Right lobe of liver (tissue), 6 donors: Measurements from ENCODE around the gene LHB. TPM values are rescaled to one million over a fixed set of nuclear protein-coding genes. Genes with fewer than 3 reads are reported as not detected.
A peak's percentile ranks its signal among the peaks of the same experiment; 100 is the strongest.

Source experiments
- ATAC-seq, 4 donors: fragments of 200-7000 bp; cut with Tn5 transposase; one replicate each; pipeline ENCODE4 v1.9.1; 2020; ENCODE audit warnings: mild to moderate bottlenecking in 4 of 4, moderate library complexity in 4 of 4
- DNase-seq, 3 donors: peaks; one replicate each; pipeline ENCODE4 v3.0.0-alpha.2; 2020
- H3K27ac ChIP-seq, 3 donors: fragments of 200-600 bp; one replicate each; pipeline ENCODE4 v1.8.0; 2022
- H3K27me3 ChIP-seq, 2 donors: fragments of 200-600 bp; one replicate each; pipeline ENCODE4 v1.8.0; 2022
- H3K36me3 ChIP-seq, 4 donors: fragments of 200-600 bp; sonication (generic) in 1 of 4; one replicate each; pipeline versions ENCODE4 v1.5.1 to v1.8.0; 2017 to 2022; ENCODE audit warnings: control low read depth in 1 of 4
- H3K4me1 ChIP-seq, 4 donors: fragments of 200-600 bp; sonication (generic) in 1 of 4; one replicate each; pipeline versions ENCODE4 v1.5.1 to v1.8.0; 2017 to 2022; ENCODE audit warnings: control low read depth in 1 of 4
- H3K4me3 ChIP-seq, 3 donors: fragments of 200-600 bp; one replicate each; pipeline ENCODE4 v1.8.0; 2022
- H3K9me3 ChIP-seq, 4 donors: fragments of 200-600 bp; sonication (generic) in 1 of 4; one replicate each; pipeline versions ENCODE4 v1.5.1 to v1.8.0; 2017 to 2022; ENCODE audit warnings: control low read depth in 1 of 4
- CTCF ChIP-seq, 4 donors: fragments of 200-600 bp in 3 of 4; fragments of 450-650 bp in 1 of 4; IDR thresholded peaks; one replicate each; pipeline versions ENCODE4 v1.5.1 to v1.8.0; 2016 to 2022; ENCODE audit warnings: antibody characterized with exemption in 4 of 4, mild to moderate bottlenecking in 2 of 4
- POLR2A ChIP-seq: fragments of 450-650 bp; IDR thresholded peaks from one replicate; pipeline ENCODE4 v1.6.1; 2017; ENCODE audit warnings: antibody characterized with exemption, mild to moderate bottlenecking
- WGBS: methylation state at CpG from one replicate; pipeline ENCODE4 v1.1.6; 2018; ENCODE audit warnings: low coverage, low lambda C conversion rate; ENCODE audit not compliant: insufficient coverage; ENCODE audit errors: missing lambda C conversion rate; 5-methylcytosine and 5-hydroxymethylcytosine counted together
- intact Hi-C, 2 donors: fragments of 100-400 bp; cut with DNase I; formaldehyde crosslinking; loops; one replicate each; pipeline versions ENCODE4 v1.11.2 to v1.14.1; 2022
- microRNA-seq, 2 donors: library from miRNA; unstranded; fragments of <30 nt; microRNA quantifications; one replicate each; pipeline ENCODE4, GENCODE V29; 2019 to 2020
- small RNA-seq, 2 experiments: library from RNA; depleted of rRNA; stranded (forward); fragments of <200 nt; gene quantifications; one replicate each; pipeline ENCODE3, GENCODE V24; 2016
- total RNA-seq, 6 experiments: library from RNA; depleted of rRNA in 2 of 6; stranded (reverse); fragments of >200 nt in 2 of 6; fragmentation: NEBNext Ultra II Directional in 3 of 6; extraction: Animal tissue kit (Norgen Biotek cat#: 25700) in 3 of 6; gene quantifications; one replicate each; pipeline versions ENCODE4 v1.1.0 to v1.2.4, GENCODE V29; 2016 to 2023
- donor health status: DM: no; HTN: yes; CAD: no.
- donor health status: DM: no; HTN: no; CAD: no.
- donor health status: DM: no; HTN: no; CAD: no.
- donor health status: DM: no; HTN: yes; CAD: no.
- donor health status: DM: no; HTN: yes; CAD: no.

LHB gene
- total RNA-seq, 6 experiments from 2014 or later, result not detected

GRCh38 chr19:48966541-48967345, 50.1 kb downstream of the LHB start:
- Histone ChIP-seq H3K27ac (peak overlapping the region; percentile 93 to 99 (median 97)), H3K36me3 (peaks cover 0 to 26% (median 1%) of the 10 kb centered on the region in 4 donors), H3K4me1 (peaks cover 0 to 16% (median 0%) of the 10 kb centered on the region in 4 donors), H3K9me3 (no peaks in the 10 kb centered on the region), H3K4me3 (peak overlapping the region; percentile 84 to 97 (median 87)), H3K27me3 (no peaks in the 10 kb centered on the region)
- 20% methylated on average over 5 of the region's 10 CpGs for WGBS
- ATAC-seq (peak in 1 of 4 donors; percentile 0), DNase-seq (peak in 1 of 3 donors; percentile 50)
- TF ChIP-seq POLR2A (peak; percentile 16), CTCF (IDR thresholded peaks at IDR 0.05) (no peak)
- intact Hi-C loops, result loop anchor here in 1 of 2 donors (10.0 kb wide), 1 partner anchor 62 kb away; the partner anchor contains the start of gene NUCB1

Small RNA genes lying within 50 kb of the gene (microRNA-seq; reads per million reads assigned to microRNA genes)
- 0 reads per million in 2 donors for gene MIR6798

Small RNA genes lying within 50 kb of the gene (small RNA-seq; reads per million reads assigned to genes)
- 0 to 0.10 reads per million in 2 experiments for gene MIR6798

Other genes starting within 250 kb of the LHB start
- 10 to 100 TPM in 4 of 6 experiments, 1 to 10 TPM in 2; 8.9 to 48.3 (median 12.5) TPM for gene BCAT2, start 206.1 kb downstream of the LHB start, total RNA-seq
- 10 to 100 TPM in 4 of 6 experiments, 1 to 10 TPM in 2; 3.5 to 78.0 (median 15.7) TPM for gene HSD17B14, start 180.6 kb downstream of the LHB start, total RNA-seq
- 10 to 100 TPM in 4 of 6 experiments, 1 to 10 TPM in 2; 5.7 to 25.6 (median 12.0) TPM for gene PLEKHA4, start 148.5 kb downstream of the LHB start, total RNA-seq
- gene PPP1R15A, start 144.7 kb downstream of the LHB start, total RNA-seq, result 10 to 100 TPM in 4 of 6 experiments, 1 to 10 TPM in 2; 4.5 to 25.6 (median 12.2) TPM
- not detected for gene TULP2, start 118.3 kb downstream of the LHB start, total RNA-seq
- gene NUCB1, start 116.8 kb downstream of the LHB start, total RNA-seq, result 100 to 1,000 TPM; 306 to 376 (median 349) TPM
- gene DHDH, start 83.4 kb downstream of the LHB start, total RNA-seq, result under 1 TPM in 1 of 6 experiments, not detected in 5; 0.29 TPM
- 10 to 100 TPM; 15.9 to 54.1 (median 30.8) TPM for gene BAX, start 62.2 kb downstream of the LHB start, total RNA-seq
- gene FTL, start 51.8 kb downstream of the LHB start, total RNA-seq, result over 10,000 TPM in 3 of 6 experiments, 1,000 to 10,000 TPM in 3; 5,005 to 19,229 (median 10,447) TPM
- 10 to 100 TPM in 2 of 6 experiments, 1 to 10 TPM in 4; 4.7 to 12.5 (median 8.9) TPM for gene GYS1, start 23.8 kb downstream of the LHB start, total RNA-seq
- gene RUVBL2, start 23.2 kb downstream of the LHB start, total RNA-seq, result 10 to 100 TPM; 22.8 to 66.7 (median 32.3) TPM
- not detected for gene CGB3, start 7.2 kb upstream of the LHB start, total RNA-seq
- not detected for gene CGB2, start 14.8 kb upstream of the LHB start, total RNA-seq
- not detected for gene CGB1, start 19.8 kb upstream of the LHB start, total RNA-seq
- gene CGB5, start 26.8 kb upstream of the LHB start, total RNA-seq, result not detected
- gene CGB8, start 32.0 kb upstream of the LHB start, total RNA-seq, result not detected
- gene CGB7, start 40.7 kb upstream of the LHB start, total RNA-seq, result not detected
- not detected for gene NTF4, start 47.7 kb upstream of the LHB start, total RNA-seq
- gene KCNA7, start 55.6 kb upstream of the LHB start, total RNA-seq, result not detected
- 100 to 1,000 TPM in 5 of 6 experiments, 10 to 100 TPM in 1; 80.8 to 187 (median 123) TPM for gene SNRNP70, start 68.4 kb upstream of the LHB start, total RNA-seq
- 1 to 10 TPM; 1.5 to 4.3 (median 2.4) TPM for gene LIN7B, start 97.3 kb upstream of the LHB start, total RNA-seq
- gene C19orf73, start 102.1 kb upstream of the LHB start, total RNA-seq, result 1 to 10 TPM in 5 of 6 experiments, under 1 TPM in 1; 0.73 to 8.1 (median 1.5) TPM
- 1 to 10 TPM; 1.8 to 6.6 (median 3.1) TPM for gene PPFIA3, start 102.5 kb upstream of the LHB start, total RNA-seq
- under 1 TPM in 4 of 6 experiments, not detected in 2; 0.18 to 0.68 (median 0.19) TPM for gene HRC, start 138.3 kb upstream of the LHB start, total RNA-seq
- gene TRPM4, start 140.7 kb upstream of the LHB start, total RNA-seq, result 10 to 100 TPM in 5 of 6 experiments, 1 to 10 TPM in 1; 9.2 to 31.1 (median 14.3) TPM